GM12878 (cell line): ENCODE results near the gene TLX2. TPM values are rescaled to one million over a fixed set of nuclear protein-coding genes. Genes with fewer than 3 reads are reported as not detected.

Experiments
- CBX3 ChIP-seq: fragments of 200-600 bp; sonication (generic); IDR thresholded peaks from 2 replicates; pipeline ENCODE4 v1.6.1; 2016; ENCODE audit warnings: low read depth, borderline replicate concordance
- CBX5 ChIP-seq: sonication (generic); IDR thresholded peaks from 2 replicates; pipeline ENCODE4 v1.6.1; 2016; ENCODE audit warnings: low read depth, moderate library complexity, mild to moderate bottlenecking, inconsistent platforms
- DPF2 ChIP-seq: fragments of 450-650 bp; IDR thresholded peaks from 2 replicates; pipeline ENCODE4 v1.6.1; 2017; ENCODE audit warnings: mild to moderate bottlenecking
- EP300 ChIP-seq, 2 experiments: fragments of 150-350 bp in 1 of 2; IDR thresholded peaks; 2 replicates each; pipeline ENCODE4 v1.6.1; 2011 to 2012; ENCODE audit warnings: low read depth in 2 of 2, low read length in 2 of 2, borderline replicate concordance in 1 of 2, improper control_type of control experiment in 1 of 2, inconsistent platforms in 1 of 2; ENCODE audit not compliant: control insufficient read depth in 1 of 2
- MXI1 ChIP-seq: fragments of 150-350 bp; IDR thresholded peaks from 2 replicates; pipeline ENCODE4 v1.6.1; 2011; ENCODE audit warnings: low read depth, mild to moderate bottlenecking, inconsistent platforms, low read length, improper control_type of control experiment
- NFIC ChIP-seq: IDR thresholded peaks from 2 replicates; pipeline ENCODE4 v1.6.1; 2012; ENCODE audit warnings: low read depth, mild to moderate bottlenecking, inconsistent platforms, low read length, moderate library complexity
- PAX5 ChIP-seq: IDR thresholded peaks from 2 replicates; pipeline ENCODE4 v1.6.1; 2011; ENCODE audit warnings: low read depth, low read length, borderline replicate concordance
- POLR2A ChIP-seq: IDR thresholded peaks from 2 replicates; pipeline ENCODE4 v1.6.1; 2011; ENCODE audit warnings: low read depth, mild to moderate bottlenecking, low read length
- POLR2AphosphoS5 ChIP-seq: IDR thresholded peaks from 2 replicates; pipeline ENCODE4 v1.6.1; 2011; ENCODE audit warnings: mild to moderate bottlenecking, low read length, inconsistent platforms
- RB1 ChIP-seq: fragments of 450-650 bp; formaldehyde crosslinking; IDR thresholded peaks from 2 replicates; pipeline ENCODE4 v1.6.1; 2017; ENCODE audit warnings: mild to moderate bottlenecking, borderline replicate concordance
- RCOR1 ChIP-seq: conservative IDR thresholded peaks from 2 replicates; pipeline ENCODE4 v1.6.1; 2012; ENCODE audit warnings: low read depth, low read length, improper control_type of control experiment
- SP1 ChIP-seq: IDR thresholded peaks from one replicate; pipeline ENCODE4 v1.6.1; 2011; ENCODE audit warnings: low read depth, low read length
- SPI1 ChIP-seq: IDR thresholded peaks from 2 replicates; pipeline ENCODE4 v1.6.1; 2011; ENCODE audit warnings: low read depth, mild to moderate bottlenecking, low read length, moderate library complexity, borderline replicate concordance; ENCODE audit not compliant: insufficient read depth
- YY1 ChIP-seq: IDR thresholded peaks from 2 replicates; pipeline ENCODE4 v1.6.1; 2011; ENCODE audit warnings: low read depth, mild to moderate bottlenecking, low read length
- ZNF207 ChIP-seq: fragments of 450-650 bp; IDR thresholded peaks from 2 replicates; pipeline ENCODE4 v1.6.1; 2014; ENCODE audit warnings: antibody characterized with exemption, mild to moderate bottlenecking, borderline replicate concordance
- polyA plus RNA-seq, 11 experiments: library from polyadenylated mRNA; depleted of rRNA in 4 of 11; unstranded in 6 of 11; stranded (reverse) in 5 of 11; fragments of >200 nt; fragmentation: Nextera tagmentation in 4 of 11; fragmentation: Illumina TruSeq in 1 of 11; extraction: Ambion mirVana in 4 of 11; extraction: Trizol in 1 of 11; gene quantifications; 1 replicate in 1 of 11; 2 replicates in 10 of 11; pipeline versions ENCODE4 v1.2.1 to v1.2.3, GENCODE V29; 2011 to 2016; ENCODE audit warnings: inconsistent platforms in 2 of 11, missing spikeins in 2 of 11, low read depth in 1 of 11
- total RNA-seq, 4 experiments: library from RNA; depleted of rRNA in 3 of 4; stranded (reverse); fragments of >200 nt in 3 of 4; fragmentation: Illumina TruSeq in 1 of 4; extraction: Trizol in 1 of 4; gene quantifications; 2 replicates each; pipeline versions ENCODE4 v1.2.1 to v1.2.3, GENCODE V29; 2013 to 2021
- TF ChIP-seq, protein P1 (sequence below): fragments of 150-350 bp; IDR thresholded peaks from 2 replicates; pipeline ENCODE4 v1.6.1; 2016; ENCODE audit warnings: low read depth, low read length
- TF ChIP-seq, protein P2 (sequence below), 3 experiments: IDR thresholded peaks in 2 of 3; conservative IDR thresholded peaks in 1 of 3; 2 replicates each; pipeline ENCODE4 v1.5.1; 2011; ENCODE audit warnings: low read depth in 3 of 3, low read length in 3 of 3, mild to moderate bottlenecking in 3 of 3, control low read depth in 2 of 3, moderate library complexity in 2 of 3, inconsistent platforms in 1 of 3, mixed read lengths in 1 of 3; ENCODE audit not compliant: control insufficient read depth in 2 of 3, insufficient read depth in 1 of 3; ENCODE audit errors: extremely low read depth in 1 of 3
- TF ChIP-seq, protein P3 (sequence below): fragments of 450-650 bp; formaldehyde crosslinking; IDR thresholded peaks from 2 replicates; pipeline ENCODE4 v1.4.0; 2022; ENCODE audit warnings: mild to moderate bottlenecking, moderate library complexity

Gene TLX2
- total and polyA plus RNA-seq, 10 of the 15 experiments (the other 5 are each of a cell fraction or from before 2014, with no cell fraction given): 0.06 to 5.5 (median 3.6) TPM; not detected in 1

DNA sequence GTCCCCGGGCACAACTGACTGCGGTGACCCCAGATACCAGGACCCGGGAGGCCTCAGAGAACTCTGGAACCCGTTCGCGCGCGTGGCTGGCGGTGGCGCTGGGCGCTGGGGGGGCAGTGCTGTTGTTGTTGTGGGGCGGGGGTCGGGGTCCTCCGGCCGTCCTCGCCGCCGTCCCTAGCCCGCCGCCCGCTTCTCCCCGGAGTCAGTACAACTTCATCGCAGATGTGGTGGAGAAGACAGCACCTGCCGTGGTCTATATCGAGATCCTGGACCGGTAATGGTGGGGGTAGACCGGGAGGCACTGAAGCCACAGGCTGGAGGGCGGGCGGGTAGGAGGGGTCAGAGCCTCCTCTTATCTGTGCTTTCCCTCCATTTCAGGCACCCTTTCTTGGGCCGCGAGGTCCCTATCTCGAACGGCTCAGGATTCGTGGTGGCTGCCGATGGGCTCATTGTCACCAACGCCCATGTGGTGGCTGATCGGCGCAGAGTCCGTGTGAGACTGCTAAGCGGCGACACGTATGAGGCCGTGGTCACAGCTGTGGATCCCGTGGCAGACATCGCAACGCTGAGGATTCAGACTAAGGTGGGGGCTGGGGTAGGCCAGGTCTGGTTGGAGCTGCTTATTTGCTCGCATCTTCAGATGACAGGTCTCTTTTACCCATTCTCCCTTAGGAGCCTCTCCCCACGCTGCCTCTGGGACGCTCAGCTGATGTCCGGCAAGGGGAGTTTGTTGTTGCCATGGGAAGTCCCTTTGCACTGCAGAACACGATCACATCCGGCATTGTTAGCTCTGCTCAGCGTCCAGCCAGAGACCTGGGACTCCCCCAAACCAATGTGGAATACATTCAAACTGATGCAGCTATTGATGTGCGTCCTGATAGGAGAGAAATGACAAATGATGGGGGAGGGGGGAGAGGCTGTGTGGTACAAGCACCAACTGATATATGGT is 16.3 kb downstream of the TLX2 start (continued):
- TF ChIP-seq, protein P1, sequence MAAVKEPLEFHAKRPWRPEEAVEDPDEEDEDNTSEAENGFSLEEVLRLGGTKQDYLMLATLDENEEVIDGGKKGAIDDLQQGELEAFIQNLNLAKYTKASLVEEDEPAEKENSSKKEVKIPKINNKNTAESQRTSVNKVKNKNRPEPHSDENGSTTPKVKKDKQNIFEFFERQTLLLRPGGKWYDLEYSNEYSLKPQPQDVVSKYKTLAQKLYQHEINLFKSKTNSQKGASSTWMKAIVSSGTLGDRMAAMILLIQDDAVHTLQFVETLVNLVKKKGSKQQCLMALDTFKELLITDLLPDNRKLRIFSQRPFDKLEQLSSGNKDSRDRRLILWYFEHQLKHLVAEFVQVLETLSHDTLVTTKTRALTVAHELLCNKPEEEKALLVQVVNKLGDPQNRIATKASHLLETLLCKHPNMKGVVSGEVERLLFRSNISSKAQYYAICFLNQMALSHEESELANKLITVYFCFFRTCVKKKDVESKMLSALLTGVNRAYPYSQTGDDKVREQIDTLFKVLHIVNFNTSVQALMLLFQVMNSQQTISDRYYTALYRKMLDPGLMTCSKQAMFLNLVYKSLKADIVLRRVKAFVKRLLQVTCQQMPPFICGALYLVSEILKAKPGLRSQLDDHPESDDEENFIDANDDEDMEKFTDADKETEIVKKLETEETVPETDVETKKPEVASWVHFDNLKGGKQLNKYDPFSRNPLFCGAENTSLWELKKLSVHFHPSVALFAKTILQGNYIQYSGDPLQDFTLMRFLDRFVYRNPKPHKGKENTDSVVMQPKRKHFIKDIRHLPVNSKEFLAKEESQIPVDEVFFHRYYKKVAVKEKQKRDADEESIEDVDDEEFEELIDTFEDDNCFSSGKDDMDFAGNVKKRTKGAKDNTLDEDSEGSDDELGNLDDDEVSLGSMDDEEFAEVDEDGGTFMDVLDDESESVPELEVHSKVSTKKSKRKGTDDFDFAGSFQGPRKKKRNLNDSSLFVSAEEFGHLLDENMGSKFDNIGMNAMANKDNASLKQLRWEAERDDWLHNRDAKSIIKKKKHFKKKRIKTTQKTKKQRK: no peak
- TF ChIP-seq RCOR1 (0 out of 2 replicates have a peak, but pooled peaks have one; percentile 65), SP1 (peak; percentile 7), CBX5 (no peak), POLR2A (peak; percentile 85), ZNF207 (peak; percentile 60; the same call in 1 of the 2 replicates), PAX5 (0 out of 2 replicates have a peak, but pooled peaks have one; percentile 18), POLR2AphosphoS5 (peak; percentile 84), YY1 (peak; percentile 23; the same call in 1 of the 2 replicates), CBX3 (no peak), RB1 (peak; percentile 68; the same call in 1 of the 2 replicates), SPI1 (peak; percentile 16; the same call in 1 of the 2 replicates), NFIC (no peak), DPF2 (peak; percentile 55; the same call in 1 of the 2 replicates), EP300 (IDR thresholded peaks at IDR 0.05; ENCODE audit: borderline replicate concordance in 1 of 2, control insufficient read depth in 1 of 2, low read depth in 2 of 2, low read length in 2 of 2) (peak in 1 of 2 experiments; percentile 54; a peak in 2 of 4 replicates), MXI1 (peak; percentile 94)
- TF ChIP-seq, protein P2, sequence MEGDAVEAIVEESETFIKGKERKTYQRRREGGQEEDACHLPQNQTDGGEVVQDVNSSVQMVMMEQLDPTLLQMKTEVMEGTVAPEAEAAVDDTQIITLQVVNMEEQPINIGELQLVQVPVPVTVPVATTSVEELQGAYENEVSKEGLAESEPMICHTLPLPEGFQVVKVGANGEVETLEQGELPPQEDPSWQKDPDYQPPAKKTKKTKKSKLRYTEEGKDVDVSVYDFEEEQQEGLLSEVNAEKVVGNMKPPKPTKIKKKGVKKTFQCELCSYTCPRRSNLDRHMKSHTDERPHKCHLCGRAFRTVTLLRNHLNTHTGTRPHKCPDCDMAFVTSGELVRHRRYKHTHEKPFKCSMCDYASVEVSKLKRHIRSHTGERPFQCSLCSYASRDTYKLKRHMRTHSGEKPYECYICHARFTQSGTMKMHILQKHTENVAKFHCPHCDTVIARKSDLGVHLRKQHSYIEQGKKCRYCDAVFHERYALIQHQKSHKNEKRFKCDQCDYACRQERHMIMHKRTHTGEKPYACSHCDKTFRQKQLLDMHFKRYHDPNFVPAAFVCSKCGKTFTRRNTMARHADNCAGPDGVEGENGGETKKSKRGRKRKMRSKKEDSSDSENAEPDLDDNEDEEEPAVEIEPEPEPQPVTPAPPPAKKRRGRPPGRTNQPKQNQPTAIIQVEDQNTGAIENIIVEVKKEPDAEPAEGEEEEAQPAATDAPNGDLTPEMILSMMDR (IDR thresholded peaks at IDR 0.05 in 2 of 3, conservative IDR thresholded peaks at IDR 0.05 in 1 of 3; ENCODE audit: control insufficient read depth in 2 of 3, extremely low read depth in 1 of 3, insufficient read depth in 1 of 3, low read depth in 3 of 3, low read length in 3 of 3): no peak
- TF ChIP-seq, protein P3, sequence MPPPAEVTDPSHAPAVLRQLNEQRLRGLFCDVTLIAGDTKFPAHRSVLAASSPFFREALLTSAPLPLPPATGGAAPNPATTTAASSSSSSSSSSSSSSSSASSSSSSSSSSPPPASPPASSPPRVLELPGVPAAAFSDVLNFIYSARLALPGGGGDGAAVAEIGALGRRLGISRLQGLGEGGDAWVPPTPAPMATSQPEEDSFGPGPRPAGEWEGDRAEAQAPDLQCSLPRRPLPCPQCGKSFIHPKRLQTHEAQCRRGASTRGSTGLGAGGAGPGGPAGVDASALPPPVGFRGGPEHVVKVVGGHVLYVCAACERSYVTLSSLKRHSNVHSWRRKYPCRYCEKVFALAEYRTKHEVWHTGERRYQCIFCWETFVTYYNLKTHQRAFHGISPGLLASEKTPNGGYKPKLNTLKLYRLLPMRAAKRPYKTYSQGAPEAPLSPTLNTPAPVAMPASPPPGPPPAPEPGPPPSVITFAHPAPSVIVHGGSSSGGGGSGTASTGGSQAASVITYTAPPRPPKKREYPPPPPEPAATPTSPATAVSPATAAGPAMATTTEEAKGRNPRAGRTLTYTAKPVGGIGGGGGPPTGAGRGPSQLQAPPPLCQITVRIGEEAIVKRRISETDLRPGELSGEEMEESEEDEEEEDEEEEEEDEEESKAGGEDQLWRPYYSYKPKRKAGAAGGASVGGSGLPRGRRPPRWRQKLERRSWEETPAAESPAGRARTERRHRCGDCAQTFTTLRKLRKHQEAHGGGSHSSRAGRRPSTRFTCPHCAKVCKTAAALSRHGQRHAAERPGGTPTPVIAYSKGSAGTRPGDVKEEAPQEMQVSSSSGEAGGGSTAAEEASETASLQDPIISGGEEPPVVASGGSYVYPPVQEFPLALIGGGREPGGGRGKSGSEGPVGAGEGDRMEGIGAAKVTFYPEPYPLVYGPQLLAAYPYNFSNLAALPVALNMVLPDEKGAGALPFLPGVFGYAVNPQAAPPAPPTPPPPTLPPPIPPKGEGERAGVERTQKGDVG: no peak
